PC-3 (cell line): ENCODE results near the gene IGHMBP2. TPM values are rescaled to one million over a fixed set of nuclear protein-coding genes. Genes with fewer than 3 reads are reported as not detected.

ENCODE experiments used
- ATAC-seq: fragments of 200-7000 bp; cut with Tn5 transposase; 2 replicates; pipeline ENCODE4 v1.9.1; 2020; ENCODE audit warnings: mild to moderate bottlenecking, moderate library complexity
- BruUV-seq: library from RNA; stranded (reverse); fragments of 400-500 nt; replicated peaks from 2 replicates; lab custom pipeline; 2021; lab: Mats Ljungman, UMichigan
- CTCF ChIA-PET: fragments of 300-600 bp; sonication (Branson Sonifier 250); formaldehyde crosslinking; loops from one replicate; lab custom pipeline; 2022; ENCODE audit warnings: antibody characterized with exemption; lab: Charles Lee
- POLR2A ChIA-PET: fragments of 300-600 bp; sonication (Branson Sonifier 250); formaldehyde crosslinking; loops from one replicate; lab custom pipeline; 2022; ENCODE audit warnings: antibody characterized with exemption; ENCODE audit not compliant: unreplicated experiment; lab: Charles Lee
- DNase-seq: peaks from one replicate; pipeline ENCODE4 v3.0.0-alpha.2; 2015
- H2AFZ ChIP-seq: fragments of 300-600 bp; sonication (generic); 2 replicates; pipeline ENCODE4 v1.6.0; 2016; ENCODE audit warnings: antibody characterized with exemption, low read length
- H3F3A ChIP-seq: fragments of 300-600 bp; sonication (generic); one replicate; pipeline ENCODE4 v1.6.0; 2017; ENCODE audit warnings: antibody characterized with exemption, low read length, control low read depth, mild to moderate bottlenecking; ENCODE audit not compliant: unreplicated experiment
- H3K27ac ChIP-seq: fragments of 300-600 bp; sonication (generic); 2 replicates; pipeline ENCODE4 v1.5.1; 2016; ENCODE audit warnings: mild to moderate bottlenecking, low read length
- H3K27me3 ChIP-seq: fragments of 300-600 bp; sonication (generic); 2 replicates; pipeline ENCODE4 v1.6.1; 2016; ENCODE audit warnings: low read length, mixed read lengths
- H3K36me3 ChIP-seq: fragments of 300-600 bp; sonication (generic); 2 replicates; pipeline ENCODE4 v1.6.1; 2016; ENCODE audit warnings: low read depth, mixed run types, low read length, mixed read lengths
- H3K4me1 ChIP-seq: fragments of 300-600 bp; sonication (generic); 2 replicates; pipeline ENCODE4 v1.5.1; 2016; ENCODE audit warnings: low read length; ENCODE audit not compliant: insufficient read depth
- H3K4me2 ChIP-seq: fragments of 300-600 bp; sonication (generic); 2 replicates; pipeline ENCODE4 v1.6.0; 2016; ENCODE audit warnings: low read length
- H3K4me3 ChIP-seq: fragments of 300-600 bp; sonication (generic); 2 replicates; pipeline ENCODE4 v1.5.1; 2016; ENCODE audit warnings: mild to moderate bottlenecking, low read length, mixed read lengths
- H3K79me2 ChIP-seq: fragments of 300-600 bp; sonication (generic); 2 replicates; pipeline ENCODE4 v1.6.1; 2017; ENCODE audit warnings: low read length, mixed read lengths
- H3K9ac ChIP-seq: fragments of 300-600 bp; sonication (generic); 2 replicates; pipeline ENCODE4 v1.6.0; 2016; ENCODE audit warnings: mild to moderate bottlenecking, low read length
- H3K9me2 ChIP-seq: fragments of 300-600 bp; sonication (generic); replicated peaks from 2 replicates; pipeline ENCODE4 v1.6.1; 2016; ENCODE audit warnings: mixed run types, low read length, mixed read lengths
- H3K9me3 ChIP-seq: fragments of 300-600 bp; sonication (generic); 2 replicates; pipeline ENCODE4 v1.6.1; 2016; ENCODE audit warnings: low read length, mixed read lengths
- H4K20me1 ChIP-seq: fragments of 300-600 bp; sonication (generic); 2 replicates; pipeline ENCODE4 v1.6.1; 2016; ENCODE audit warnings: low read length, mixed read lengths
- EZH2 ChIP-seq: fragments of 300-600 bp; sonication (generic); IDR thresholded peaks from one replicate; pipeline ENCODE4 v1.6.1; 2017; ENCODE audit warnings: antibody characterized with exemption, mild to moderate bottlenecking, low read length; ENCODE audit not compliant: unreplicated experiment
- EZH2phosphoT487 ChIP-seq: fragments of 300-600 bp; sonication (generic); IDR thresholded peaks from 2 replicates; pipeline ENCODE4 v1.6.1; 2018; ENCODE audit warnings: mild to moderate bottlenecking, antibody characterized with exemption, low read length, borderline replicate concordance
- intact Hi-C: fragments of 100-400 bp; cut with micrococcal nuclease; formaldehyde crosslinking; loops from 2 replicates; pipeline ENCODE4 v1.9.0; 2023
- total RNA-seq: library from RNA; depleted of rRNA; stranded (reverse); fragments of >200 nt; gene quantifications from 2 replicates; pipeline ENCODE4 v1.2.3, GENCODE V29; 2014
- TF ChIP-seq, protein P1 (sequence below): fragments of 300-600 bp; sonication (generic); conservative IDR thresholded peaks from 2 replicates; pipeline ENCODE4 v1.5.1; 2017; ENCODE audit warnings: antibody characterized with exemption, low read depth, mild to moderate bottlenecking, low read length

Gene IGHMBP2
- total RNA-seq, 1 experiment from 2014 or later, result 20.5 TPM

DNA sequence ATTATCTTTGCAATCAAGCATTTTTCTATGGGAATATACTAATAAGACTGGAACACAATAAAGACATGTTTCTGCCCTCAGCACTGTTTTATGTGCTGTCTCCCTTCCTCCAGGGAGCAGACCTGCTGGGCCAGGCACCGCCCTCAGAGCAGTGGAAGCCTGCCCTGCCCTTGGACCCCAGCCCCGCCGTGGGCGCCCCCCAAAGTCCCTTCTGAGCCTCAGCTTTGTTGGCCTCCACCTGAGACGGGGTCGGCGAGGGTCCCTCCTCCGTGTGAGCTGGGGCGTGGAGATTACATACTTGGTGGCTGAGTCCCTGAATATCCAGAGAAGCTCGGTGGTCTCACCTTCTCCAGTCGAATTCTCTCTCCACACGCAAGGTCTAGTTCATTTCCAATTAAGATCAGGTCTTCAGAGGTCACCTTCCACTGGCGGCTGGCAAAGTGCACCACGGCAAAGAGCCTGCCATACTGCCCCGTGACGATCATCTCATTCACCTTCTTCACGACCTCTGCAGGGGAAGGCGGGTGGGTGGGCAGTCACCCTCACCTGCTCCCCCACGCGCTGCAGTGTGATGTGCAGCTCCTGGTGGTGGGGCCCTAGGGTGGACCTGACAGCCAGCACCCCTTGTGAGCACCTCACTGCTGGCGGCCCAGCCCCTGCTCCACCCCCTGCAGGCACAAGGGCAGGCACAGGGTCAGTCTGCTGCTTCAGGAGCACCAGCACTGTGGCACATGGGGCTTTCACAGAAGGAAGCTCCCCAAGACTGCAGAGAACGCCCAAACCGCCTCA, 7.3 kb upstream of the IGHMBP2 start:
- CTCF ChIA-PET, result no interaction called here
- H2AFZ ChIP-seq, result no peak overlapping the region
- DNase-seq (no peak), ATAC-seq (no peak)
- no peak overlapping the region for H3K9ac ChIP-seq
- no peaks in the 10 kb centered on the region for H3F3A ChIP-seq
- no peak overlapping the region for H3K4me2 ChIP-seq
- 0 out of 2 replicates have a peak, but pooled peaks cover 4% of the 10 kb centered on the region for H4K20me1 ChIP-seq
- H3K9me2 ChIP-seq, result no peaks in the 10 kb centered on the region
- H3K27ac ChIP-seq, result no peak overlapping the region
- H3K4me3 ChIP-seq, result no peak overlapping the region
- peaks cover 24% of the 10 kb centered on the region for H3K79me2 ChIP-seq
- intact Hi-C loops, result no loop called here
- peaks cover 66% of the 10 kb centered on the region for H3K36me3 ChIP-seq
- POLR2A ChIA-PET, result no interaction called here
- TF ChIP-seq EZH2, result no peak
- TF ChIP-seq, protein P1, sequence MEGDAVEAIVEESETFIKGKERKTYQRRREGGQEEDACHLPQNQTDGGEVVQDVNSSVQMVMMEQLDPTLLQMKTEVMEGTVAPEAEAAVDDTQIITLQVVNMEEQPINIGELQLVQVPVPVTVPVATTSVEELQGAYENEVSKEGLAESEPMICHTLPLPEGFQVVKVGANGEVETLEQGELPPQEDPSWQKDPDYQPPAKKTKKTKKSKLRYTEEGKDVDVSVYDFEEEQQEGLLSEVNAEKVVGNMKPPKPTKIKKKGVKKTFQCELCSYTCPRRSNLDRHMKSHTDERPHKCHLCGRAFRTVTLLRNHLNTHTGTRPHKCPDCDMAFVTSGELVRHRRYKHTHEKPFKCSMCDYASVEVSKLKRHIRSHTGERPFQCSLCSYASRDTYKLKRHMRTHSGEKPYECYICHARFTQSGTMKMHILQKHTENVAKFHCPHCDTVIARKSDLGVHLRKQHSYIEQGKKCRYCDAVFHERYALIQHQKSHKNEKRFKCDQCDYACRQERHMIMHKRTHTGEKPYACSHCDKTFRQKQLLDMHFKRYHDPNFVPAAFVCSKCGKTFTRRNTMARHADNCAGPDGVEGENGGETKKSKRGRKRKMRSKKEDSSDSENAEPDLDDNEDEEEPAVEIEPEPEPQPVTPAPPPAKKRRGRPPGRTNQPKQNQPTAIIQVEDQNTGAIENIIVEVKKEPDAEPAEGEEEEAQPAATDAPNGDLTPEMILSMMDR, result no peak
- no peak for TF ChIP-seq EZH2phosphoT487
- H3K9me3 ChIP-seq, result no peaks in the 10 kb centered on the region
- no peaks in the 10 kb centered on the region for H3K27me3 ChIP-seq
- no peaks in the 10 kb centered on the region for H3K4me1 ChIP-seq
- no TSS peak for BruUV-seq

GRCh38 chr11:68897441-68897840, 6.2 kb upstream of the IGHMBP2 start:
- ChIA-PET POLR2A (no interaction called here), CTCF (no interaction called here)
- Histone ChIP-seq H3K36me3 (peaks cover 61% of the 10 kb centered on the region), H2AFZ (no peak overlapping the region), H3F3A (no peaks in the 10 kb centered on the region), H3K9ac (no peak overlapping the region), H3K27ac (no peak overlapping the region), H4K20me1 (peaks cover 14% of the 10 kb centered on the region; the same call in 1 of the 2 replicates), H3K4me1 (peaks cover 8% of the 10 kb centered on the region), H3K79me2 (peaks cover 35% of the 10 kb centered on the region), H3K9me2 (no peaks in the 10 kb centered on the region), H3K9me3 (no peaks in the 10 kb centered on the region), H3K27me3 (no peaks in the 10 kb centered on the region), H3K4me2 (no peak overlapping the region), H3K4me3 (no peak overlapping the region)
- BruUV-seq, result no TSS peak
- TF ChIP-seq EZH2 (no peak), EZH2phosphoT487 (no peak)
- TF ChIP-seq, protein P1, result no peak
- intact Hi-C loops, result no loop called here
- ATAC-seq (no peak), DNase-seq (no peak)

- H3K4me2 ChIP-seq, result no peak overlapping the region
- peaks cover 18% of the 10 kb centered on the region; the same call in 1 of the 2 replicates for H4K20me1 ChIP-seq
- H2AFZ ChIP-seq, result no peak overlapping the region
- ChIA-PET CTCF (no interaction called here), POLR2A (no interaction called here)
- H3K4me3 ChIP-seq, result no peak overlapping the region
- no peaks in the 10 kb centered on the region for H3K27me3 ChIP-seq
- no TSS peak for BruUV-seq
- ATAC-seq (no peak), DNase-seq (no peak)
- TF ChIP-seq EZH2 (no peak), EZH2phosphoT487 (no peak)
- TF ChIP-seq, protein P1, result no peak
- H3K4me1 ChIP-seq, result peaks cover 23% of the 10 kb centered on the region
- H3K27ac ChIP-seq, result no peak overlapping the region
- intact Hi-C loops, result loop anchor here (5.0 kb wide), 1 partner anchor 59 kb away; the partner anchor contains the start of gene CPT1A
- H3K9me3 ChIP-seq, result no peaks in the 10 kb centered on the region
- peaks cover 70% of the 10 kb centered on the region for H3K79me2 ChIP-seq
- no peaks in the 10 kb centered on the region for H3F3A ChIP-seq
- H3K9ac ChIP-seq, result no peak overlapping the region
- H3K36me3 ChIP-seq, result peaks cover 41% of the 10 kb centered on the region
- no peaks in the 10 kb centered on the region for H3K9me2 ChIP-seq
Observed at GRCh38 chr11:68900835-68901381, 2.8 kb upstream of the IGHMBP2 start.
